ENCODE data around the gene PLEKHA7.

- TF ChIP-seq CTCF (optimal IDR thresholded peaks at IDR 0.05 in 1 of 3, IDR thresholded peaks at IDR 0.05 in 1 of 3, conservative IDR thresholded peaks at IDR 0.05 in 1 of 3; ENCODE audit: extremely low read depth in 1 of 3, insufficient read depth in 2 of 3, low read length in 3 of 3) (no peak), EZH2 (IDR thresholded peaks at IDR 0.05; ENCODE audit: low read length) (no peak)
Observed at GRCh38 chr11:17012712-17013547, 1.3 kb downstream of the PLEKHA7 start.

All from keratinocyte (primary cell).